HepG2 (cell line): Measurements from ENCODE around the gene DNM3. TPM values are rescaled to one million over a fixed set of nuclear protein-coding genes. Genes with fewer than 3 reads are reported as not detected.

ENCODE experiments used
- ATAC-seq: fragments of 200-7000 bp; cut with Tn5 transposase; 3 replicates; pipeline ENCODE4 v1.9.1; 2020; ENCODE audit warnings: mild to moderate bottlenecking, moderate library complexity
- BruUV-seq: library from RNA; stranded (reverse); fragments of 400-500 nt; replicated peaks from 2 replicates; lab custom pipeline; 2021; lab: Mats Ljungman, UMichigan
- CTCF ChIA-PET: fragments of 300-600 bp; formaldehyde crosslinking; extraction: SDS; loops from one replicate; lab custom pipeline; 2021; ENCODE audit warnings: low total read pairs, inconsistent platforms, low intra/inter-chr PET ratio; lab: Yijun Ruan, JAX
- POLR2A ChIA-PET: fragments of 350-600 bp; sonication (Branson Sonifier 250); formaldehyde crosslinking; loops from one replicate; lab custom pipeline; 2020; ENCODE audit warnings: antibody characterized with exemption, inconsistent platforms; lab: Yijun Ruan, JAX
- DNase-seq: peaks from one replicate; pipeline ENCODE4 v3.0.0-alpha.2; 2015; ENCODE audit warnings: low spot score
- FAIRE-seq: peaks from 3 replicates; lab custom pipeline; 2011; peaks lifted over from hg19 to GRCh38; lab: Jason Lieb, UNC
- H2AFZ ChIP-seq: one replicate; pipeline ENCODE4 v1.6.1; 2011; ENCODE audit warnings: low read length, inconsistent platforms
- H3K27ac ChIP-seq: fragments of 300-600 bp; 3 replicates; pipeline ENCODE4 v1.8.0; 2011; ENCODE audit warnings: mixed run types, mild to moderate bottlenecking, mixed read lengths, low read length, inconsistent platforms; ENCODE audit not compliant: insufficient read depth; ENCODE audit errors: extremely low read length
- H3K27me3 ChIP-seq, 2 experiments: fragments of 200-600 bp in 1 of 2; 2 replicates in 1 of 2; 3 replicates in 1 of 2; pipeline versions ENCODE4 v1.6.0 to v1.8.0; 2011; ENCODE audit warnings: low read length in 2 of 2, mild to moderate bottlenecking in 2 of 2, moderate library complexity in 2 of 2, inconsistent platforms in 1 of 2; ENCODE audit not compliant: insufficient read depth in 2 of 2, control insufficient read depth in 1 of 2
- H3K36me3 ChIP-seq, 2 experiments: fragments of 200-600 bp in 1 of 2; replicated peaks in 1 of 2; 2 replicates in 1 of 2; 3 replicates in 1 of 2; pipeline versions ENCODE4 v1.5.1 to v1.8.0; 2011; ENCODE audit warnings: low read length in 2 of 2, inconsistent platforms in 1 of 2; ENCODE audit not compliant: insufficient read depth in 2 of 2, control insufficient read depth in 1 of 2
- H3K4me1 ChIP-seq: 2 replicates; pipeline ENCODE4 v1.5.1; 2012; ENCODE audit warnings: low read length, inconsistent platforms; ENCODE audit not compliant: insufficient read depth
- H3K4me2 ChIP-seq: 2 replicates; pipeline ENCODE4 v1.6.0; 2011; ENCODE audit warnings: low read depth, low read length, inconsistent platforms
- H3K4me3 ChIP-seq, 3 experiments: fragments of 200-600 bp in 1 of 3; sonication (generic), shearing (Covaris generic) in 1 of 3; replicated peaks in 1 of 3; 2 replicates each; pipeline ENCODE4 v1.5.1; 2011 to 2016; ENCODE audit warnings: low read length in 3 of 3, inconsistent platforms in 2 of 3, low read depth in 2 of 3, mild to moderate bottlenecking in 2 of 3, control low read depth in 1 of 3, mixed read lengths in 1 of 3; ENCODE audit not compliant: insufficient read depth in 1 of 3
- H3K79me2 ChIP-seq: one replicate; pipeline ENCODE4 v1.6.1; 2011; ENCODE audit warnings: low read length, inconsistent platforms; ENCODE audit not compliant: insufficient read depth
- H3K9ac ChIP-seq: 2 replicates; pipeline ENCODE4 v1.6.0; 2011; ENCODE audit warnings: mild to moderate bottlenecking, low read depth, low read length, inconsistent platforms; ENCODE audit not compliant: insufficient read depth
- H3K9me3 ChIP-seq: 2 replicates; pipeline ENCODE4 v1.5.1; 2012; ENCODE audit warnings: mild to moderate bottlenecking, low read length
- H4K20me1 ChIP-seq: 2 replicates; pipeline ENCODE4 v1.6.0; 2011; ENCODE audit warnings: inconsistent platforms, mild to moderate bottlenecking, low read length, moderate library complexity; ENCODE audit not compliant: insufficient read depth
- HDAC2 ChIP-seq: sonication (generic); formaldehyde crosslinking; IDR thresholded peaks from 2 replicates; pipeline ENCODE4 v1.4.0; 2020; ENCODE audit warnings: missing genetic modification reagents
- HNF4G ChIP-seq, 2 experiments: sonication (generic) in 1 of 2; formaldehyde crosslinking in 1 of 2; IDR thresholded peaks; 2 replicates each; pipeline versions ENCODE4 v1.4.0 to v1.6.1; 2011 to 2020; ENCODE audit warnings: borderline replicate concordance in 2 of 2, low read depth in 2 of 2, mild to moderate bottlenecking in 2 of 2, low read length in 1 of 2, missing genetic modification reagents in 1 of 2, moderate library complexity in 1 of 2
- IRX3 ChIP-seq: sonication (generic); formaldehyde crosslinking; IDR thresholded peaks from 2 replicates; pipeline ENCODE4 v1.8.1; 2023; ENCODE audit warnings: mild to moderate bottlenecking, low read depth, missing genetic modification reagents, borderline replicate concordance
- MYC ChIP-seq: sonication (generic); formaldehyde crosslinking; IDR thresholded peaks from 2 replicates; pipeline ENCODE4 v1.9.0; 2021; ENCODE audit warnings: missing genetic modification reagents, borderline replicate concordance
- NBN ChIP-seq: fragments of 450-650 bp; conservative IDR thresholded peaks from 2 replicates; pipeline ENCODE4 v1.6.1; 2017
- NR2F6 ChIP-seq, 2 experiments: IDR thresholded peaks; 2 replicates each; pipeline ENCODE4 v1.6.1; 2016; ENCODE audit warnings: antibody characterized with exemption in 1 of 2, mild to moderate bottlenecking in 1 of 2
- PHF8 ChIP-seq: sonication (generic); formaldehyde crosslinking; IDR thresholded peaks from 2 replicates; pipeline ENCODE4 v1.5.0; 2020; ENCODE audit warnings: missing genetic modification reagents
- RCOR2 ChIP-seq: IDR thresholded peaks from 2 replicates; pipeline ENCODE4 v1.6.1; 2016; ENCODE audit warnings: missing biosample characterization, missing genetic modification reagents
- STAT5B ChIP-seq: sonication (generic); formaldehyde crosslinking; IDR thresholded peaks from 2 replicates; pipeline ENCODE4 v1.4.0; 2020; ENCODE audit warnings: missing genetic modification reagents
- SUZ12 ChIP-seq: fragments of 150-350 bp; IDR thresholded peaks from 2 replicates; pipeline ENCODE4 v1.6.1; 2014; ENCODE audit warnings: low read depth, low read length
- TEF ChIP-seq: sonication (generic); formaldehyde crosslinking; IDR thresholded peaks from 2 replicates; pipeline ENCODE4 v1.5.0; 2020; ENCODE audit warnings: missing genetic modification reagents
- THAP7 ChIP-seq: sonication (generic); formaldehyde crosslinking; IDR thresholded peaks from 2 replicates; pipeline ENCODE4 v1.8.1; 2023; ENCODE audit warnings: mild to moderate bottlenecking, missing genetic modification reagents
- TSC22D2 ChIP-seq: sonication (generic); formaldehyde crosslinking; IDR thresholded peaks from 2 replicates; pipeline ENCODE4 v1.5.1; 2020; ENCODE audit warnings: missing genetic modification reagents, mild to moderate bottlenecking, borderline replicate concordance
- WIZ ChIP-seq: sonication (generic); formaldehyde crosslinking; IDR thresholded peaks from 2 replicates; pipeline ENCODE4 v1.5.1; 2020; ENCODE audit warnings: mild to moderate bottlenecking, missing genetic modification reagents
- ZNF367 ChIP-seq: sonication (generic); formaldehyde crosslinking; IDR thresholded peaks from 2 replicates; pipeline ENCODE4 v1.4.0; 2020; ENCODE audit warnings: missing genetic modification reagents, borderline replicate concordance
- ZNF446 ChIP-seq: sonication (generic); formaldehyde crosslinking; IDR thresholded peaks from 2 replicates; pipeline ENCODE4 v1.5.0; 2020; ENCODE audit warnings: mild to moderate bottlenecking, missing genetic modification reagents
- ZNF510 ChIP-seq: sonication (generic); formaldehyde crosslinking; IDR thresholded peaks from 2 replicates; pipeline ENCODE4 v1.4.0; 2020; ENCODE audit warnings: low read depth, mild to moderate bottlenecking, missing genetic modification reagents
- ZNF674 ChIP-seq: sonication (generic); formaldehyde crosslinking; IDR thresholded peaks from 2 replicates; pipeline ENCODE4 v1.5.0; 2020; ENCODE audit warnings: low read depth, mild to moderate bottlenecking, missing genetic modification reagents
- ZNF775 ChIP-seq: sonication (generic); formaldehyde crosslinking; IDR thresholded peaks from 2 replicates; pipeline ENCODE4 v1.4.0; 2020; ENCODE audit warnings: missing genetic modification reagents, mild to moderate bottlenecking, moderate library complexity, borderline replicate concordance
- ZNF782 ChIP-seq: sonication (generic); formaldehyde crosslinking; IDR thresholded peaks from 2 replicates; pipeline ENCODE4 v1.4.0; 2020; ENCODE audit warnings: missing genetic modification reagents, mild to moderate bottlenecking, borderline replicate concordance
- WGBS: methylation state at CpG from one replicate; pipeline ENCODE4 v1.1.6; 2017; ENCODE audit warnings: low lambda C conversion rate; 5-methylcytosine and 5-hydroxymethylcytosine counted together
- in situ Hi-C: cut with HindIII; loops from 2 replicates; pipeline ENCODE4 v1.10.0; 2017; ENCODE audit warnings: low pct_unique_long_range_greater_than_20kb; ENCODE audit not compliant: extremely low pct_ligation_motif_present
- intact Hi-C: fragments of 100-400 bp; cut with micrococcal nuclease; formaldehyde crosslinking; loops from one replicate; pipeline ENCODE4 v1.10.0; 2022; ENCODE audit not compliant: unreplicated experiment
- polyA plus RNA-seq, 8 experiments: library from polyadenylated mRNA; depleted of rRNA in 3 of 8; stranded (reverse) in 7 of 8; unstranded in 1 of 8; fragments of >200 nt; fragmentation: Illumina TruSeq in 4 of 8; extraction: Trizol in 4 of 8; gene quantifications; 2 replicates each; pipeline versions ENCODE4 v1.2.1 to v1.2.3, GENCODE V29; 2011 to 2016; ENCODE audit warnings: low read depth in 4 of 8, missing spikeins in 1 of 8, mixed read lengths in 1 of 8; ENCODE audit not compliant: insufficient read depth in 1 of 8
- total RNA-seq, 5 experiments: library from RNA; depleted of rRNA; stranded (reverse); fragments of >200 nt; fragmentation: Illumina TruSeq; extraction: Trizol; gene quantifications; 2 replicates each; pipeline ENCODE4 v1.2.3, GENCODE V29; 2016; ENCODE audit warnings: low read depth in 1 of 5

Gene DNM3
- total and polyA plus RNA-seq, 2 of the 13 experiments (the other 11 are each of a cell fraction or from before 2014, with no cell fraction given), result 0.05 TPM; not detected in 1

GRCh38 chr1:172246521-172247390, 405.5 kb downstream of the DNM3 start (continued):
- no peak for TF ChIP-seq TSC22D2
- no peak for TF ChIP-seq ZNF782 (CRISPR knock-in tag)
- TF ChIP-seq MYC (CRISPR knock-in tag), result no peak
- no peak for TF ChIP-seq RCOR2 (CRISPR knock-in tag)

GRCh38 chr1:172251486-172251885, 410.2 kb downstream of the DNM3 start:
- WGBS, result 3% methylated on average over 1 of the region's 1 CpG
- ChIA-PET CTCF (no interaction called here), POLR2A (no interaction called here)
- H3K27ac ChIP-seq, result no peak overlapping the region
- no peak for ATAC-seq
- BruUV-seq, result no TSS peak
- no peaks in the 10 kb centered on the region for H3K79me2 ChIP-seq
- no peaks in the 10 kb centered on the region for H3K36me3 ChIP-seq
- H2AFZ ChIP-seq, result no peak overlapping the region
- FAIRE-seq, result no peak
- H3K9ac ChIP-seq, result no peak overlapping the region
- DNase-seq, result no peak
- H3K9me3 ChIP-seq, result no peaks in the 10 kb centered on the region
- intact Hi-C loops, result no loop called here
- in situ Hi-C loops, result no loop called here
- no peaks in the 10 kb centered on the region for H4K20me1 ChIP-seq
- no peaks in the 10 kb centered on the region for H3K4me1 ChIP-seq
- H3K4me2 ChIP-seq, result no peak overlapping the region
- H3K27me3 ChIP-seq, result no peaks in the 10 kb centered on the region
- no peak overlapping the region for H3K4me3 ChIP-seq
- TF ChIP-seq HNF4G (IDR thresholded peaks at IDR 0.05; ENCODE audit: borderline replicate concordance, low read depth, low read length) (no peak), HNF4G (CRISPR knock-in tag; IDR thresholded peaks at IDR 0.05; ENCODE audit: borderline replicate concordance, low read depth) (no peak), THAP7 (CRISPR knock-in tag) (no peak), HDAC2 (CRISPR knock-in tag) (no peak), ZNF367 (no peak), ZNF510 (CRISPR knock-in tag) (no peak), ZNF674 (no peak), IRX3 (no peak), PHF8 (no peak), TEF (CRISPR knock-in tag) (no peak), ZNF446 (CRISPR knock-in tag) (no peak), SUZ12 (no peak), NR2F6 (IDR thresholded peaks at IDR 0.05) (no peak), NR2F6 (CRISPR knock-in tag; IDR thresholded peaks at IDR 0.05) (no peak), STAT5B (CRISPR knock-in tag) (no peak), NBN (no peak), WIZ (CRISPR knock-in tag) (no peak), ZNF775 (CRISPR knock-in tag) (no peak)
